ENCODE measurements around the gene ERI3. TPM values are rescaled to one million over a fixed set of nuclear protein-coding genes. Genes with fewer than 3 reads are reported as not detected.

The ERI3 gene
- total and polyA plus RNA-seq, 2 of the 4 experiments (the other 2 are of a cell fraction), result 56.6 to 70.9 TPM

DNA sequence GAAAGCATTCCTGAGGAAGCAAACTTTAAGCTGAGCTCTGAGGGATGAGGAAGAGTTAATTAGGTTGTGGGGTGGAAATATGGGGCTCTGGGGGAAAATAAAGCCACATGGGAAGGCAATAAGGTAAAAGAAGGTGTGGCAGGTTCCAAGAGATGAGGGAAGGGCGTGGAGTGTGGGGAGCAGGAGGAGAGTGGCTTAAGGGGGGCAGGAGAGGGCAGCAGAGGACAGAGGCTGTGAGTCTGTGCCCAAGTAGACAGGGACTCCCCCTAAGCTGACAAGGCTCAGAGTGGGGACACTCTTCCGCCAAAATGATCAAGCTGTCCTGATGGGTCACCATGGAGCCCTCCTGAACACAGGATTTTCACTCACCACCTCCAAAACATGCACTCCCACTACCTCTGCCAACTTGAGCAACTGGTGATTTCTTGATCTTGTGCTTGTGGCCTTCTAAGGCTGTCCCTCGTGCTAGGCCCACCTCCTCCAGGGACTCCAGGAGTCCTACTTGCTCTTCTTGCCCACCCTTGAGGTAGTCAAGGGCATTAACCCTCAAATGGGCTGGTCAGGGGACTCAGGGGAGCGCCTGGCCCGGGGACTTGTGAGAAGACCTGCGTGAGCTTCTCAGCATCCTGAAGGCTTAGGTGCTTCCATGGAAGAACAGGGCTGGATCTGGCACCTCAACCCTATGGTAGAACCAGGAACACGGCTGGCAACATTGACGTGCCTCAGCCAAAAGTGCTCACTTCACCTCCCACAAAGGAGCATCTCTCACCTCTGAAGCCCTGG lies 118.4 kb downstream of the ERI3 start:
- H3K14ac ChIP-seq (replicated peaks; ENCODE audit: low read depth, low read length), result no peak overlapping the region

More for the DNA sequence above, 118.4 kb downstream of the ERI3 start:
- Histone ChIP-seq H2BK120ac (ENCODE audit: low read depth, low read length) (no peak overlapping the region), H4K5ac (ENCODE audit: low read depth, low read length) (no peak overlapping the region), H4K20me1 (ENCODE audit: insufficient read depth, low read length) (peaks cover 4% of the 10 kb centered on the region; the same call in 1 of the 2 replicates), H2BK15ac (ENCODE audit: low read depth, low read length) (no peak overlapping the region), H3K18ac (ENCODE audit: low read depth, low read length) (no peak overlapping the region), H2BK20ac (ENCODE audit: low read depth, low read length) (no peak overlapping the region), H3K27ac (ENCODE audit: insufficient read depth, low read length) (no peak overlapping the region), H3K4ac (ENCODE audit: low read depth, low read length) (no peak overlapping the region), H3K79me1 (ENCODE audit: low read depth in 1 of 2, low read length in 2 of 2) (peaks cover 0 to 3% of the 10 kb centered on the region in 2 experiments; a peak in 1 of 4 replicates), H3K23ac (ENCODE audit: low read depth, low read length) (no peak overlapping the region), H4K91ac (ENCODE audit: insufficient read depth, low read depth, low read length) (no peak overlapping the region), H2BK5ac (ENCODE audit: low read depth, low read length, poor library complexity, severe bottlenecking) (no peak overlapping the region), H3K27me3 (ENCODE audit: control insufficient read depth, insufficient read depth, low read length) (no peaks in the 10 kb centered on the region), H3K56ac (ENCODE audit: extremely low read depth, insufficient read depth, low read length) (no peak overlapping the region), H2AK5ac (ENCODE audit: low read depth, low read length) (no peak overlapping the region), H3K9ac (ENCODE audit: low read depth, low read length) (no peak overlapping the region), H3K4me1 (ENCODE audit: control insufficient read depth, insufficient read depth, low read length) (peaks cover 11% of the 10 kb centered on the region), H3K4me2 (ENCODE audit: low read depth, low read length) (no peak overlapping the region), H3K9me3 (ENCODE audit: control insufficient read depth, insufficient read depth, low read length) (no peaks in the 10 kb centered on the region), H3K36me3 (ENCODE audit: control insufficient read depth, insufficient read depth, low read length) (peaks cover 2% of the 10 kb centered on the region; the same call in 1 of the 2 replicates), H4K8ac (ENCODE audit: low read depth in 2 of 2, low read length in 2 of 2) (no peak overlapping the region), H3K9me1 (ENCODE audit: insufficient read depth, low read length) (peaks cover 9% of the 10 kb centered on the region), H2AK9ac (replicated peaks; ENCODE audit: low read depth, low read length, poor library complexity) (no peak overlapping the region), H3K4me3 (ENCODE audit: insufficient read depth, low read depth, low read length) (no peak overlapping the region), H2AFZ (replicated peaks; ENCODE audit: low read length, poor library complexity) (no peak overlapping the region)
- no TSS peak for BruUV-seq (replicated peaks)
- DNase-seq, result no peak
- dilution Hi-C loops (cut with HindIII; ENCODE audit: low sequenced_read_pairs, unreplicated experiment) (no loop called here), intact Hi-C loops (cut with micrococcal nuclease) (no loop called here), in situ Hi-C loops (cut with MboI; ENCODE audit: low sequenced_read_pairs) (no loop called here)
- CTCF ChIA-PET, result no interaction called here
- no peak for TF ChIP-seq SMC3 (IDR thresholded peaks at IDR 0.05; ENCODE audit: low read depth, low read length)
- no peak for TF ChIP-seq RFX5 (IDR thresholded peaks at IDR 0.05; ENCODE audit: low read depth, low read length)
- TF ChIP-seq BHLHE40 (IDR thresholded peaks at IDR 0.05; ENCODE audit: low read depth, low read length), result no peak
- TF ChIP-seq, protein P1, sequence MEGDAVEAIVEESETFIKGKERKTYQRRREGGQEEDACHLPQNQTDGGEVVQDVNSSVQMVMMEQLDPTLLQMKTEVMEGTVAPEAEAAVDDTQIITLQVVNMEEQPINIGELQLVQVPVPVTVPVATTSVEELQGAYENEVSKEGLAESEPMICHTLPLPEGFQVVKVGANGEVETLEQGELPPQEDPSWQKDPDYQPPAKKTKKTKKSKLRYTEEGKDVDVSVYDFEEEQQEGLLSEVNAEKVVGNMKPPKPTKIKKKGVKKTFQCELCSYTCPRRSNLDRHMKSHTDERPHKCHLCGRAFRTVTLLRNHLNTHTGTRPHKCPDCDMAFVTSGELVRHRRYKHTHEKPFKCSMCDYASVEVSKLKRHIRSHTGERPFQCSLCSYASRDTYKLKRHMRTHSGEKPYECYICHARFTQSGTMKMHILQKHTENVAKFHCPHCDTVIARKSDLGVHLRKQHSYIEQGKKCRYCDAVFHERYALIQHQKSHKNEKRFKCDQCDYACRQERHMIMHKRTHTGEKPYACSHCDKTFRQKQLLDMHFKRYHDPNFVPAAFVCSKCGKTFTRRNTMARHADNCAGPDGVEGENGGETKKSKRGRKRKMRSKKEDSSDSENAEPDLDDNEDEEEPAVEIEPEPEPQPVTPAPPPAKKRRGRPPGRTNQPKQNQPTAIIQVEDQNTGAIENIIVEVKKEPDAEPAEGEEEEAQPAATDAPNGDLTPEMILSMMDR (conservative IDR thresholded peaks at IDR 0.05; ENCODE audit: low read depth, low read length), result no peak
- 100% methylated on average over 3 of the region's 8 CpGs; no CpG with 5 or more reads in 1 of the 2 experiments for WGBS, 2 experiments (ENCODE audit: extremely low coverage in 2 of 2, insufficient read length in 1 of 2)
- POLR2A ChIA-PET (ENCODE audit: unreplicated experiment), result no interaction called here
- ATAC-seq (ENCODE audit: low read depth), result no peak

Measured in IMR-90 (cell line).